Sciatic nerve (tissue), 2 donors: ENCODE results near the gene DAPK1. TPM values are rescaled to one million over a fixed set of nuclear protein-coding genes. Genes with fewer than 3 reads are reported as not detected.

Experiments
- ATAC-seq: fragments of 200-7000 bp; cut with Tn5 transposase; one replicate; pipeline ENCODE4 v1.9.1; 2020; ENCODE audit warnings: mild to moderate bottlenecking, moderate library complexity
- DNase-seq: peaks from one replicate; pipeline ENCODE4 v3.0.0-alpha.2; 2020; ENCODE audit warnings: low spot score
- intact Hi-C: fragments of 100-400 bp; cut with DNase I; formaldehyde crosslinking; loops from one replicate; pipeline ENCODE4 v1.14.2; 2022
- total RNA-seq: library from RNA; stranded (reverse); fragmentation: NEBNext Ultra II Directional; extraction: Animal tissue kit (Norgen Biotek cat#: 25700); gene quantifications from one replicate; pipeline ENCODE4 v1.2.1, GENCODE V29; 2021
- donor health status: DM: no; HTN: no; CAD: no.
- donor health status: DM: no; HTN: no; CAD: no.

DAPK1 gene
- total RNA-seq, 1 donor from 2014 or later, result 71.1 TPM

DNA sequence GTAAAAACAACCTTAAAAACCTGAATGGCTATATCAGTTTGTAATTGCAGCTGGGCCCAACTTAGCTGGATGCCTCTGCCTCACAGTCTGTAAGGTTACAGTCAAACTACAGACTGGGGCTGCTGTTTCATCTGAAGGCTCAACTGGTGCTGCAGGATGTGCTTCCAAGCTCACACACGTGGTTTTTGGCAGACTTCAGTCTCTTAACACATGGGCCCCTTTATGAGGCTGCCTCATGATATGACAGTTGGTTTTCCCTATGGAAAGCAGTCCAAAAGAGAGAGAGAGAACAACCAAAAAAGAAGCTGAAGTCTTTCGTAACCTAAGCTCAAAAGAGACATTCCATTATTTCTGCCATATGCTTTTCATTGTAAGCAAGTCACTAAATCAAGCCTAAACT lies 255.6 kb downstream of the DAPK1 start:
- DNase-seq (no peak), ATAC-seq (no peak)
- intact Hi-C loops, result no loop called here

Other genes starting within 250 kb of the DAPK1 start
- gene CTSL, start 228.3 kb downstream of the DAPK1 start, total RNA-seq, result 162 TPM